Smooth muscle cell (in vitro differentiated cells): ENCODE results near the gene NAA40. TPM values are rescaled to one million over a fixed set of nuclear protein-coding genes. Genes with fewer than 3 reads are reported as not detected.

ENCODE experiments used
- DNase-seq: peaks from one replicate; lab custom pipeline; 2025; ENCODE audit not compliant: unreplicated experiment; lab: John Stamatoyannopoulos, UW
- H2AFZ ChIP-seq: fragments of 200-600 bp; sonication (generic); 2 replicates; pipeline ENCODE4 v1.6.0; 2016; ENCODE audit warnings: antibody characterized with exemption, low read depth, mild to moderate bottlenecking
- H3F3A ChIP-seq: fragments of 200-600 bp; sonication (generic); 2 replicates; pipeline ENCODE4 v1.6.0; 2017; ENCODE audit warnings: antibody characterized with exemption, low read depth
- H3K27ac ChIP-seq: fragments of 200-600 bp; sonication (generic); 2 replicates; pipeline ENCODE4 v1.5.1; 2016; ENCODE audit warnings: low read depth, mild to moderate bottlenecking
- H3K27me3 ChIP-seq: fragments of 200-600 bp; sonication (generic); 2 replicates; pipeline ENCODE4 v1.6.1; 2016; ENCODE audit warnings: low read depth, mild to moderate bottlenecking
- H3K36me3 ChIP-seq: fragments of 200-600 bp; sonication (generic); 2 replicates; pipeline ENCODE4 v1.5.1; 2016; ENCODE audit warnings: low read depth
- H3K4me1 ChIP-seq: fragments of 200-600 bp; sonication (generic); 2 replicates; pipeline ENCODE4 v1.5.1; 2016; ENCODE audit warnings: low read depth
- H3K4me2 ChIP-seq: fragments of 200-600 bp; sonication (generic); 2 replicates; pipeline ENCODE4 v1.6.0; 2016; ENCODE audit warnings: mild to moderate bottlenecking
- H3K4me3 ChIP-seq: fragments of 200-600 bp; sonication (generic); 2 replicates; pipeline ENCODE4 v1.5.1; 2016; ENCODE audit warnings: mild to moderate bottlenecking
- H3K79me2 ChIP-seq: fragments of 200-600 bp; sonication (generic); 2 replicates; pipeline ENCODE4 v1.6.0; 2016; ENCODE audit warnings: low read depth, mild to moderate bottlenecking
- H3K9ac ChIP-seq: fragments of 200-600 bp; sonication (generic); 2 replicates; pipeline ENCODE4 v1.6.0; 2016; ENCODE audit warnings: low read depth
- H3K9me3 ChIP-seq: fragments of 200-600 bp; sonication (generic); replicated peaks from 2 replicates; pipeline ENCODE4 v1.5.1; 2016; ENCODE audit warnings: low read depth
- H4K20me1 ChIP-seq: fragments of 200-600 bp; sonication (generic); 2 replicates; pipeline ENCODE4 v1.6.0; 2016; ENCODE audit warnings: low read depth
- WGBS: methylation state at CpG from one replicate; pipeline ENCODE4 v1.1.7; 2016; ENCODE audit warnings: low lambda C conversion rate; 5-methylcytosine and 5-hydroxymethylcytosine counted together
- polyA plus RNA-seq: library from polyadenylated mRNA; unstranded; fragments of >200 nt; fragmentation: Nextera tagmentation; extraction: Ambion mirVana; gene quantifications from 2 replicates; pipeline ENCODE4 v1.2.1, GENCODE V29; 2016
- total RNA-seq: library from RNA; depleted of rRNA; stranded (reverse); fragments of >200 nt; gene quantifications from 2 replicates; pipeline ENCODE4 v1.2.3, GENCODE V29; 2014
- TF ChIP-seq, protein P1 (sequence below): fragments of 200-600 bp; sonication (generic); IDR thresholded peaks from 2 replicates; pipeline ENCODE4 v1.5.1; 2017; ENCODE audit warnings: borderline replicate concordance, mild to moderate bottlenecking, antibody characterized with exemption; ENCODE audit not compliant: insufficient read depth, poor library complexity, severe bottlenecking

Gene NAA40
- total and polyA plus RNA-seq, 2 experiments from 2014 or later: 7.6 to 11.3 TPM

DNA sequence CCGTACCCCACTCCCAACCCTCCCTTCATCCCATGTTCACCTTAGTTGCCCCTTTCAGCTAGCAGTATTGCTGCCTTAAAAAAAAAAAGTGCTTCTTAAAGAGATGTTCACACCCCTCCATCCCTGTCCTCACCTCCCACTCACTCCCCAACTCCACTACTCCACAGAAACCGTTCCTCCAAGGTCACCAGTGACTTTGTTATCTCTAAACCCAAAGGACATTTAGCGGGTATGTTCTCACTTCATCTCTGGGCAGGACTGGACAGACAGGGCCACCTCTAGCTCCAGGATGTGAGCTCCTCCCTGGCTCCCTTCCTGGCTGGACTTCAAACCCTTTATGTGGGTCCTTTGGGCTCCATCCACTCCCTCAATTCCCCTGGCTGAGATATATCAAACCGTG lies 15.5 kb upstream of the NAA40 start:
- Histone ChIP-seq H3K4me1 (peaks cover 28% of the 10 kb centered on the region), H3K79me2 (no peaks in the 10 kb centered on the region), H3K27me3 (no peaks in the 10 kb centered on the region), H3K9ac (no peak overlapping the region), H2AFZ (no peak overlapping the region), H4K20me1 (no peaks in the 10 kb centered on the region), H3K4me3 (no peak overlapping the region), H3K9me3 (no peaks in the 10 kb centered on the region), H3K36me3 (no peaks in the 10 kb centered on the region), H3K27ac (no peak overlapping the region), H3F3A (no peaks in the 10 kb centered on the region), H3K4me2 (no peak overlapping the region)
- TF ChIP-seq, protein P1, sequence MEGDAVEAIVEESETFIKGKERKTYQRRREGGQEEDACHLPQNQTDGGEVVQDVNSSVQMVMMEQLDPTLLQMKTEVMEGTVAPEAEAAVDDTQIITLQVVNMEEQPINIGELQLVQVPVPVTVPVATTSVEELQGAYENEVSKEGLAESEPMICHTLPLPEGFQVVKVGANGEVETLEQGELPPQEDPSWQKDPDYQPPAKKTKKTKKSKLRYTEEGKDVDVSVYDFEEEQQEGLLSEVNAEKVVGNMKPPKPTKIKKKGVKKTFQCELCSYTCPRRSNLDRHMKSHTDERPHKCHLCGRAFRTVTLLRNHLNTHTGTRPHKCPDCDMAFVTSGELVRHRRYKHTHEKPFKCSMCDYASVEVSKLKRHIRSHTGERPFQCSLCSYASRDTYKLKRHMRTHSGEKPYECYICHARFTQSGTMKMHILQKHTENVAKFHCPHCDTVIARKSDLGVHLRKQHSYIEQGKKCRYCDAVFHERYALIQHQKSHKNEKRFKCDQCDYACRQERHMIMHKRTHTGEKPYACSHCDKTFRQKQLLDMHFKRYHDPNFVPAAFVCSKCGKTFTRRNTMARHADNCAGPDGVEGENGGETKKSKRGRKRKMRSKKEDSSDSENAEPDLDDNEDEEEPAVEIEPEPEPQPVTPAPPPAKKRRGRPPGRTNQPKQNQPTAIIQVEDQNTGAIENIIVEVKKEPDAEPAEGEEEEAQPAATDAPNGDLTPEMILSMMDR: no peak
- DNase-seq: no peak
- WGBS: 82% methylated on average over 4 of the region's 4 CpGs

DNA sequence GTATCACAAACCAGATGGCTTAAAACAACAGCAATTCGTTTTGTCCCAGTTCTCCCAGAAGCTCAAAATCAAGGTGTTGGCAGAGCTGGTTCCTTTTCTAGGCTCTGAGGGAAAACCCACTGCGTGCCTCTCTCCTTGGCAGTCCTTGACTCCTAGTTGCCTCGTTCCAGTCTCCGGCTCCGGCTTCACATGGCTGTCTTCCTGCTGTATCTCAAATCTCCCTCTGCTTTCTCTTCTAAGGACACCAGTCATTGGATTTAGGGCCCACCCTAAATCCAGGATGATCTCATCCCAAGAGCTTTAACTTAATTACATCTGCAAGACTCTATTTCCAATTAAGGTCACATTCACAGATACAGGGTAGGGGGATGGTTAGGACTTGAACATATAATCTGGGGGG lies 9.2 kb upstream of the NAA40 start:
- WGBS: 89% methylated on average over 5 of the region's 5 CpGs

DNA sequence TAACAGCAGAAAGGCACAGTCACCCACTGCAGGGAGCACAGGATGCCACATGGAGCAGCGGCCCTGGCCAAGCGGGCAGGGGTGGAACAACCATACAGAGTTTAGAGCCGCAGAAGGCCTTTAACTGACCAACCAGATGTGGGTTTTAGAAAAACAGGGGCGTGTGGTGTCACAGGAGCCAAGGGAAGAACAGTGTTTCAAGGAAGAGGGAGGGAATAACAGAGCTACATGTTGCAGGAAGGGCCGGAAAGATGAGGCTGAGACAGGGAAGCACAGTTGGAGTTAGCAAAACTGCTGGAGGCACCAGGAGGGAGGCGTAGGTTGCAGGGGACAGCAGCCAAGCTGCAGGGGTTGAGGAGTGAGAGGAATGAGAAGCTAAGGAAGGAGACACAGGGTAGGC lies 7.8 kb upstream of the NAA40 start:
- Histone ChIP-seq H3K9ac (no peak overlapping the region), H3K27me3 (no peaks in the 10 kb centered on the region), H3F3A (no peaks in the 10 kb centered on the region), H3K36me3 (no peaks in the 10 kb centered on the region), H3K9me3 (no peaks in the 10 kb centered on the region), H2AFZ (no peak overlapping the region), H3K4me2 (no peak overlapping the region), H4K20me1 (no peaks in the 10 kb centered on the region), H3K79me2 (no peaks in the 10 kb centered on the region), H3K4me3 (no peak overlapping the region), H3K4me1 (no peaks in the 10 kb centered on the region), H3K27ac (no peak overlapping the region)
- TF ChIP-seq, protein P1: no peak
- WGBS: 86% methylated on average over 6 of the region's 6 CpGs
- no peak for DNase-seq

More for the DNA sequence above, 9.2 kb upstream of the NAA40 start:
- Histone ChIP-seq H3K4me1 (no peaks in the 10 kb centered on the region), H3K79me2 (no peaks in the 10 kb centered on the region), H3K27ac (no peak overlapping the region), H3K4me2 (no peak overlapping the region), H4K20me1 (no peaks in the 10 kb centered on the region), H3K9ac (no peak overlapping the region), H3F3A (no peaks in the 10 kb centered on the region), H3K9me3 (no peaks in the 10 kb centered on the region), H3K36me3 (no peaks in the 10 kb centered on the region), H3K4me3 (no peak overlapping the region), H2AFZ (no peak overlapping the region), H3K27me3 (no peaks in the 10 kb centered on the region)
- no peak for DNase-seq
- TF ChIP-seq, protein P1: no peak

DNA sequence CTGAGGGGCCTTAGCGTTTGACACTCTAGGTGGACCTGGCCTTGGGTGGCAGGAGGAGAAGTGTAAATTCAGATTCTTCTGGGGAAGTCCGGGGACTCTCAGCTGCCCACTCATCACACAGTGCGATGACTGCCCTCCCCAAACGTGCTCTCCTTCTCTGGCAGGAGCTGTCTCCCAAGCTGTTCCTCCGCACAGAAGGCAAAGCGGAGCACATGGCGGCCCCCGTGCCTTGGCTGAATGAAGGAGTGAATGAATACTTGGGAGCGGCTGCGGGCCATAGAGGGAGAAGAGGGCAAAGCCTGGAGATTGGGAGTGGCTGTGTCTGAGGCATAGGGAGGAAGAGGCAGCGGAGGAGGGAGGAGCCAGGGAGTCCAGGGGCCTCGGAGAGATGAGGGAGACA lies 6.9 kb upstream of the NAA40 start:
- Histone ChIP-seq H3K36me3 (no peaks in the 10 kb centered on the region), H3K9ac (no peak overlapping the region), H3K4me3 (no peak overlapping the region), H2AFZ (no peak overlapping the region), H4K20me1 (no peaks in the 10 kb centered on the region), H3K9me3 (no peaks in the 10 kb centered on the region), H3K79me2 (no peaks in the 10 kb centered on the region), H3K27me3 (no peaks in the 10 kb centered on the region), H3K4me1 (no peaks in the 10 kb centered on the region), H3K27ac (no peak overlapping the region), H3K4me2 (no peak overlapping the region), H3F3A (no peaks in the 10 kb centered on the region)
- DNase-seq: no peak
- TF ChIP-seq, protein P1: no peak
- 85% methylated on average over 12 of the region's 12 CpGs for whole genome bisulfite sequencing
